Suprapubic skin (tissue), 4 donors: ENCODE measurements around the gene SLC35D3.

ENCODE experiments used
- POLR2A ChIP-seq, 2 donors: fragments of 450-650 bp; IDR thresholded peaks; one replicate each; pipeline ENCODE4 v1.6.1; 2017; ENCODE audit warnings: antibody characterized with exemption in 2 of 2, mild to moderate bottlenecking in 2 of 2, moderate library complexity in 2 of 2
- POLR2AphosphoS5 ChIP-seq, 3 donors: sonication (generic); formaldehyde crosslinking; IDR thresholded peaks; one replicate each; pipeline ENCODE4 v1.6.1; 2017; ENCODE audit warnings: antibody characterized with exemption in 3 of 3
- TF ChIP-seq, protein P1 (sequence below), 2 donors: fragments of 200-600 bp in 1 of 2; fragments of 450-650 bp in 1 of 2; sonication (generic) in 1 of 2; IDR thresholded peaks; one replicate each; pipeline ENCODE4 v1.5.1; 2016 to 2019; ENCODE audit warnings: antibody characterized with exemption in 2 of 2, mild to moderate bottlenecking in 1 of 2, moderate library complexity in 1 of 2

DNA sequence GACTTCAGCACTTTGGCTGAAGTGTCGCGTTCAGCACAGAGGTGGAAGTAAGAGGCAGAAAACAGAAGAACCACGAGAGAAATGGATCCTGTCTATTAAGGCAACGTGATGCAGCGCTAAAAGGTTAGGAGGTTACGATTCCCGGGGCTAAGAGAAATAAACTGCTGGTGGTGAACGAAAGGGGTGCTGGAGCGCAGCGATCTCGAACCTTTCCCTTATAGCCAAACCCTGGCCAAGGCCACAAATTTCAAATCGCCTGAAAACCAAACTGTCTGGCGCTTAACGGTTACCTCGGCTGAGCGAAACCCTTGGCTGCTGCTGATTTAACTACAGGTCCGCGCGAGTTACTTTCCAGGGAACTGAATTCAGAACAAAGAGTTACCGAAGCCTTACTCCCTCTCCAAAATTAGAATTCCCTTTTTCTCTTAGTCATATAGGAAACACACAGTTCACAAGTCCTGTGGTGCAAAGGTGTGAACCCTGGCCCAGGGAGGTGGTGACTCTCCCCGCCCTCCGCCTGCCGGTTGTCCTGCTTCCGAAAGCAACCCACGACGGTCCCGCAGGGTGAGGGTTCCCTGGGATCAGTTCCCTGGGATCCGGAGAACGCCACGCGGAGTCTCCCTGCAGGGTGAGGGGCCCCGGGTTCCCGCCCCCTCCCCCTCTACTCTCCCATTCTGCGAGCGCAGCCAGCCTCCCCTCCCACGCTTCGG, 1.3 kb upstream of the SLC35D3 start:
- TF ChIP-seq, protein P1, sequence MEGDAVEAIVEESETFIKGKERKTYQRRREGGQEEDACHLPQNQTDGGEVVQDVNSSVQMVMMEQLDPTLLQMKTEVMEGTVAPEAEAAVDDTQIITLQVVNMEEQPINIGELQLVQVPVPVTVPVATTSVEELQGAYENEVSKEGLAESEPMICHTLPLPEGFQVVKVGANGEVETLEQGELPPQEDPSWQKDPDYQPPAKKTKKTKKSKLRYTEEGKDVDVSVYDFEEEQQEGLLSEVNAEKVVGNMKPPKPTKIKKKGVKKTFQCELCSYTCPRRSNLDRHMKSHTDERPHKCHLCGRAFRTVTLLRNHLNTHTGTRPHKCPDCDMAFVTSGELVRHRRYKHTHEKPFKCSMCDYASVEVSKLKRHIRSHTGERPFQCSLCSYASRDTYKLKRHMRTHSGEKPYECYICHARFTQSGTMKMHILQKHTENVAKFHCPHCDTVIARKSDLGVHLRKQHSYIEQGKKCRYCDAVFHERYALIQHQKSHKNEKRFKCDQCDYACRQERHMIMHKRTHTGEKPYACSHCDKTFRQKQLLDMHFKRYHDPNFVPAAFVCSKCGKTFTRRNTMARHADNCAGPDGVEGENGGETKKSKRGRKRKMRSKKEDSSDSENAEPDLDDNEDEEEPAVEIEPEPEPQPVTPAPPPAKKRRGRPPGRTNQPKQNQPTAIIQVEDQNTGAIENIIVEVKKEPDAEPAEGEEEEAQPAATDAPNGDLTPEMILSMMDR (IDR thresholded peaks at IDR 0.05): no peak
- TF ChIP-seq POLR2AphosphoS5 (IDR thresholded peaks at IDR 0.05) (no peak), POLR2A (IDR thresholded peaks at IDR 0.05) (no peak)
